HepG2 (cell line): ENCODE results near the gene CLRN2. TPM values are rescaled to one million over a fixed set of nuclear protein-coding genes. Genes with fewer than 3 reads are reported as not detected.
A peak's percentile ranks its signal among the peaks of the same experiment; 100 is the strongest.

ENCODE experiments used
- E2F1 ChIP-seq: sonication (generic); formaldehyde crosslinking; IDR thresholded peaks from 2 replicates; pipeline ENCODE4 v1.5.0; 2020; ENCODE audit warnings: missing genetic modification reagents
- FOXM1 ChIP-seq: sonication (generic); formaldehyde crosslinking; IDR thresholded peaks from 2 replicates; pipeline ENCODE4 v1.5.0; 2020; ENCODE audit warnings: missing genetic modification reagents
- HDAC2 ChIP-seq: sonication (generic); formaldehyde crosslinking; IDR thresholded peaks from 2 replicates; pipeline ENCODE4 v1.4.0; 2020; ENCODE audit warnings: missing genetic modification reagents
- JUND ChIP-seq: sonication (generic); formaldehyde crosslinking; IDR thresholded peaks from 2 replicates; pipeline ENCODE4 v1.8.0; 2022; ENCODE audit warnings: mild to moderate bottlenecking, missing genetic modification reagents
- PRDM15 ChIP-seq: sonication (generic); formaldehyde crosslinking; IDR thresholded peaks from 2 replicates; pipeline ENCODE4 v1.4.0; 2020; ENCODE audit warnings: missing genetic modification reagents
- RNF2 ChIP-seq: fragments of 450-650 bp; conservative IDR thresholded peaks from 2 replicates; pipeline ENCODE4 v1.6.1; 2016; ENCODE audit warnings: low read depth
- ZNF782 ChIP-seq: sonication (generic); formaldehyde crosslinking; IDR thresholded peaks from 2 replicates; pipeline ENCODE4 v1.4.0; 2020; ENCODE audit warnings: missing genetic modification reagents, mild to moderate bottlenecking, borderline replicate concordance
- polyA plus RNA-seq, 8 experiments: library from polyadenylated mRNA; depleted of rRNA in 3 of 8; stranded (reverse) in 7 of 8; unstranded in 1 of 8; fragments of >200 nt; fragmentation: Illumina TruSeq in 4 of 8; extraction: Trizol in 4 of 8; gene quantifications; 2 replicates each; pipeline versions ENCODE4 v1.2.1 to v1.2.3, GENCODE V29; 2011 to 2016; ENCODE audit warnings: low read depth in 4 of 8, missing spikeins in 1 of 8, mixed read lengths in 1 of 8; ENCODE audit not compliant: insufficient read depth in 1 of 8
- total RNA-seq, 5 experiments: library from RNA; depleted of rRNA; stranded (reverse); fragments of >200 nt; fragmentation: Illumina TruSeq; extraction: Trizol; gene quantifications; 2 replicates each; pipeline ENCODE4 v1.2.3, GENCODE V29; 2016; ENCODE audit warnings: low read depth in 1 of 5
- TF ChIP-seq, protein P1 (sequence below): sonication (generic); formaldehyde crosslinking; IDR thresholded peaks from 2 replicates; pipeline ENCODE4 v1.4.0; 2020; ENCODE audit warnings: missing genetic modification reagents; ENCODE audit errors: not compliant biosample characterization
- TF ChIP-seq, protein P2 (sequence below): sonication (generic); formaldehyde crosslinking; IDR thresholded peaks from 2 replicates; pipeline ENCODE4 v1.4.0; 2020; ENCODE audit warnings: mild to moderate bottlenecking, missing genetic modification reagents, borderline replicate concordance
- TF ChIP-seq, protein P3 (sequence below): fragments of 450-650 bp; IDR thresholded peaks from 2 replicates; pipeline ENCODE4 v1.6.1; 2017; ENCODE audit warnings: mild to moderate bottlenecking
- TF ChIP-seq, protein P4 (sequence below): sonication (generic); formaldehyde crosslinking; IDR thresholded peaks from 2 replicates; pipeline ENCODE4 v1.5.0; 2020; ENCODE audit warnings: missing genetic modification reagents, mild to moderate bottlenecking, borderline replicate concordance
- TF ChIP-seq, protein P5 (sequence below): sonication (generic); formaldehyde crosslinking; IDR thresholded peaks from 2 replicates; pipeline ENCODE4 v1.4.0; 2020; ENCODE audit warnings: mild to moderate bottlenecking, missing genetic modification reagents

CLRN2 gene
- total and polyA plus RNA-seq, 2 of the 13 experiments (the other 11 are each of a cell fraction or from before 2014, with no cell fraction given), result not detected

- TF ChIP-seq E2F1 (CRISPR knock-in tag) (no peak), FOXM1 (no peak), JUND (CRISPR knock-in tag) (no peak), PRDM15 (CRISPR knock-in tag) (no peak), HDAC2 (CRISPR knock-in tag) (no peak), RNF2 (no peak), ZNF782 (0 out of 2 replicates have a peak, but pooled peaks have one; percentile 49)
- TF ChIP-seq, protein P1, sequence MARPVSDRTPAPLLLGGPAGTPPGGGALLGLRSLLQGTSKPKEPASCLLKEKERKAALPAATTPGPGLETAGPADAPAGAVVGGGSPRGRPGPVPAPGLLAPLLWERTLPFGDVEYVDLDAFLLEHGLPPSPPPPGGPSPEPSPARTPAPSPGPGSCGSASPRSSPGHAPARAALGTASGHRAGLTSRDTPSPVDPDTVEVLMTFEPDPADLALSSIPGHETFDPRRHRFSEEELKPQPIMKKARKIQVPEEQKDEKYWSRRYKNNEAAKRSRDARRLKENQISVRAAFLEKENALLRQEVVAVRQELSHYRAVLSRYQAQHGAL (CRISPR knock-in tag), result peak; percentile 50
- TF ChIP-seq, protein P2, sequence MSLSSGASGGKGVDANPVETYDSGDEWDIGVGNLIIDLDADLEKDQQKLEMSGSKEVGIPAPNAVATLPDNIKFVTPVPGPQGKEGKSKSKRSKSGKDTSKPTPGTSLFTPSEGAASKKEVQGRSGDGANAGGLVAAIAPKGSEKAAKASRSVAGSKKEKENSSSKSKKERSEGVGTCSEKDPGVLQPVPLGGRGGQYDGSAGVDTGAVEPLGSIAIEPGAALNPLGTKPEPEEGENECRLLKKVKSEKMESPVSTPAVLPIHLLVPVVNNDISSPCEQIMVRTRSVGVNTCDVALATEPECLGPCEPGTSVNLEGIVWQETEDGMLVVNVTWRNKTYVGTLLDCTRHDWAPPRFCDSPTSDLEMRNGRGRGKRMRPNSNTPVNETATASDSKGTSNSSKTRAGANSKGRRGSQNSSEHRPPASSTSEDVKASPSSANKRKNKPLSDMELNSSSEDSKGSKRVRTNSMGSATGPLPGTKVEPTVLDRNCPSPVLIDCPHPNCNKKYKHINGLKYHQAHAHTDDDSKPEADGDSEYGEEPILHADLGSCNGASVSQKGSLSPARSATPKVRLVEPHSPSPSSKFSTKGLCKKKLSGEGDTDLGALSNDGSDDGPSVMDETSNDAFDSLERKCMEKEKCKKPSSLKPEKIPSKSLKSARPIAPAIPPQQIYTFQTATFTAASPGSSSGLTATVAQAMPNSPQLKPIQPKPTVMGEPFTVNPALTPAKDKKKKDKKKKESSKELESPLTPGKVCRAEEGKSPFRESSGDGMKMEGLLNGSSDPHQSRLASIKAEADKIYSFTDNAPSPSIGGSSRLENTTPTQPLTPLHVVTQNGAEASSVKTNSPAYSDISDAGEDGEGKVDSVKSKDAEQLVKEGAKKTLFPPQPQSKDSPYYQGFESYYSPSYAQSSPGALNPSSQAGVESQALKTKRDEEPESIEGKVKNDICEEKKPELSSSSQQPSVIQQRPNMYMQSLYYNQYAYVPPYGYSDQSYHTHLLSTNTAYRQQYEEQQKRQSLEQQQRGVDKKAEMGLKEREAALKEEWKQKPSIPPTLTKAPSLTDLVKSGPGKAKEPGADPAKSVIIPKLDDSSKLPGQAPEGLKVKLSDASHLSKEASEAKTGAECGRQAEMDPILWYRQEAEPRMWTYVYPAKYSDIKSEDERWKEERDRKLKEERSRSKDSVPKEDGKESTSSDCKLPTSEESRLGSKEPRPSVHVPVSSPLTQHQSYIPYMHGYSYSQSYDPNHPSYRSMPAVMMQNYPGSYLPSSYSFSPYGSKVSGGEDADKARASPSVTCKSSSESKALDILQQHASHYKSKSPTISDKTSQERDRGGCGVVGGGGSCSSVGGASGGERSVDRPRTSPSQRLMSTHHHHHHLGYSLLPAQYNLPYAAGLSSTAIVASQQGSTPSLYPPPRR (CRISPR knock-in tag), result no peak
- TF ChIP-seq, protein P3, sequence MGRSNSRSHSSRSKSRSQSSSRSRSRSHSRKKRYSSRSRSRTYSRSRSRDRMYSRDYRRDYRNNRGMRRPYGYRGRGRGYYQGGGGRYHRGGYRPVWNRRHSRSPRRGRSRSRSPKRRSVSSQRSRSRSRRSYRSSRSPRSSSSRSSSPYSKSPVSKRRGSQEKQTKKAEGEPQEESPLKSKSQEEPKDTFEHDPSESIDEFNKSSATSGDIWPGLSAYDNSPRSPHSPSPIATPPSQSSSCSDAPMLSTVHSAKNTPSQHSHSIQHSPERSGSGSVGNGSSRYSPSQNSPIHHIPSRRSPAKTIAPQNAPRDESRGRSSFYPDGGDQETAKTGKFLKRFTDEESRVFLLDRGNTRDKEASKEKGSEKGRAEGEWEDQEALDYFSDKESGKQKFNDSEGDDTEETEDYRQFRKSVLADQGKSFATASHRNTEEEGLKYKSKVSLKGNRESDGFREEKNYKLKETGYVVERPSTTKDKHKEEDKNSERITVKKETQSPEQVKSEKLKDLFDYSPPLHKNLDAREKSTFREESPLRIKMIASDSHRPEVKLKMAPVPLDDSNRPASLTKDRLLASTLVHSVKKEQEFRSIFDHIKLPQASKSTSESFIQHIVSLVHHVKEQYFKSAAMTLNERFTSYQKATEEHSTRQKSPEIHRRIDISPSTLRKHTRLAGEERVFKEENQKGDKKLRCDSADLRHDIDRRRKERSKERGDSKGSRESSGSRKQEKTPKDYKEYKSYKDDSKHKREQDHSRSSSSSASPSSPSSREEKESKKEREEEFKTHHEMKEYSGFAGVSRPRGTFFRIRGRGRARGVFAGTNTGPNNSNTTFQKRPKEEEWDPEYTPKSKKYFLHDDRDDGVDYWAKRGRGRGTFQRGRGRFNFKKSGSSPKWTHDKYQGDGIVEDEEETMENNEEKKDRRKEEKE, result no peak
- TF ChIP-seq, protein P4, sequence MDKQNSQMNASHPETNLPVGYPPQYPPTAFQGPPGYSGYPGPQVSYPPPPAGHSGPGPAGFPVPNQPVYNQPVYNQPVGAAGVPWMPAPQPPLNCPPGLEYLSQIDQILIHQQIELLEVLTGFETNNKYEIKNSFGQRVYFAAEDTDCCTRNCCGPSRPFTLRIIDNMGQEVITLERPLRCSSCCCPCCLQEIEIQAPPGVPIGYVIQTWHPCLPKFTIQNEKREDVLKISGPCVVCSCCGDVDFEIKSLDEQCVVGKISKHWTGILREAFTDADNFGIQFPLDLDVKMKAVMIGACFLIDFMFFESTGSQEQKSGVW, result no peak
- TF ChIP-seq, protein P5, sequence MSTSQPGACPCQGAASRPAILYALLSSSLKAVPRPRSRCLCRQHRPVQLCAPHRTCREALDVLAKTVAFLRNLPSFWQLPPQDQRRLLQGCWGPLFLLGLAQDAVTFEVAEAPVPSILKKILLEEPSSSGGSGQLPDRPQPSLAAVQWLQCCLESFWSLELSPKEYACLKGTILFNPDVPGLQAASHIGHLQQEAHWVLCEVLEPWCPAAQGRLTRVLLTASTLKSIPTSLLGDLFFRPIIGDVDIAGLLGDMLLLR (CRISPR knock-in tag), result no peak
These were observed 2.8 kb upstream of the CLRN2 start, which contains the start of gene QDPR (continued) for GRCh38 chr4:17511950-17512795.
